Measurements from ENCODE around the gene DR1. TPM values are rescaled to one million over a fixed set of nuclear protein-coding genes. Genes with fewer than 3 reads are reported as not detected.

DR1 gene
- total RNA-seq, 2 experiments from 2014 or later, result 71.3 to 79.2 TPM

GRCh38 chr1:93414749-93415148 is 69.0 kb downstream of the DR1 start:
- DNase-seq (no peak), ATAC-seq (no peak)
- ChIA-PET POLR2A (no interaction called here), CTCF (interaction anchor here (0.9 kb wide), 1 partner anchor 12 kb away, joined by 3 read pairs; no protein-coding TSS in a partner anchor)
- Mint-ChIP-seq H3K36me3 (ENCODE audit: low read depth) (no peaks in the 10 kb centered on the region), H3K9me3 (no peaks in the 10 kb centered on the region), H3K4me3 (no peak overlapping the region), H3K27me3 (peaks cover 9% of the 10 kb centered on the region), H3K4me1 (ENCODE audit: low read depth) (no peaks in the 10 kb centered on the region), H3K27ac (no peak overlapping the region)
- no peak for TF ChIP-seq CTCF (IDR thresholded peaks at IDR 0.05)
- intact Hi-C loops (cut with micrococcal nuclease), result no loop called here

- Mint-ChIP-seq H3K27me3 (peaks cover 9% of the 10 kb centered on the region), H3K36me3 (ENCODE audit: low read depth) (no peaks in the 10 kb centered on the region), H3K4me3 (no peak overlapping the region), H3K27ac (no peak overlapping the region), H3K4me1 (ENCODE audit: low read depth) (no peaks in the 10 kb centered on the region), H3K9me3 (no peaks in the 10 kb centered on the region)
- intact Hi-C loops (cut with micrococcal nuclease), result no loop called here
- no peak for ATAC-seq
- ChIA-PET CTCF (interaction anchor here (0.9 kb wide), 2 partner anchors 12 to 16 kb away, joined by 3 read pairs; no protein-coding TSS in a partner anchor), POLR2A (no interaction called here)
- TF ChIP-seq CTCF (IDR thresholded peaks at IDR 0.05), result no peak
- DNase-seq, result no peak
Measured at GRCh38 chr1:93415296-93415695, 69.6 kb downstream of the DR1 start.

GRCh38 chr1:93416183-93416582 is 70.5 kb downstream of the DR1 start:
- intact Hi-C loops (cut with micrococcal nuclease), result no loop called here
- Mint-ChIP-seq H3K9me3 (no peaks in the 10 kb centered on the region), H3K4me3 (no peak overlapping the region), H3K36me3 (ENCODE audit: low read depth) (no peaks in the 10 kb centered on the region), H3K27me3 (peaks cover 6% of the 10 kb centered on the region), H3K27ac (no peak overlapping the region), H3K4me1 (ENCODE audit: low read depth) (no peaks in the 10 kb centered on the region)
- POLR2A ChIA-PET, result no interaction called here
- ATAC-seq (no peak), DNase-seq (no peak)
- CTCF ChIA-PET, result interaction anchor here (0.9 to 1.0 kb wide), 2 partner anchors 9 to 15 kb away, joined by 3 read pairs; no protein-coding TSS in a partner anchor
- TF ChIP-seq CTCF (IDR thresholded peaks at IDR 0.05), result no peak

Other genes starting within 250 kb of the DR1 start
- 10 to 100 TPM; 29.2 to 31.6 TPM for gene TMED5, start 165.5 kb upstream of the DR1 start, total RNA-seq
- 10 to 100 TPM; 21.8 to 24.6 TPM for gene CCDC18, start 165.2 kb upstream of the DR1 start, total RNA-seq
- under 1 TPM; 0.20 to 0.25 TPM for gene FNBP1L, start 102.2 kb downstream of the DR1 start, total RNA-seq

Data from activated CD8-positive, alpha-beta T cell treated with anti-CD3 and anti-CD28 coated beads for 36 hours (primary cell).